GM21737 (cell line): Measurements from ENCODE around the gene ASPA.
"Not testable (repeated sequence)": the region's sequence is repeated elsewhere in the genome, so short reads cannot be mapped to it uniquely, and the experiment has no call there.

ENCODE experiments used
- ATAC-seq: cut with Tn5 transposase; IDR thresholded peaks from one replicate; pipeline ENCODE4 v1.9.1; 2021; ENCODE audit warnings: mild to moderate bottlenecking, moderate library complexity; ENCODE audit not compliant: unreplicated experiment

ASPA gene

DNA sequence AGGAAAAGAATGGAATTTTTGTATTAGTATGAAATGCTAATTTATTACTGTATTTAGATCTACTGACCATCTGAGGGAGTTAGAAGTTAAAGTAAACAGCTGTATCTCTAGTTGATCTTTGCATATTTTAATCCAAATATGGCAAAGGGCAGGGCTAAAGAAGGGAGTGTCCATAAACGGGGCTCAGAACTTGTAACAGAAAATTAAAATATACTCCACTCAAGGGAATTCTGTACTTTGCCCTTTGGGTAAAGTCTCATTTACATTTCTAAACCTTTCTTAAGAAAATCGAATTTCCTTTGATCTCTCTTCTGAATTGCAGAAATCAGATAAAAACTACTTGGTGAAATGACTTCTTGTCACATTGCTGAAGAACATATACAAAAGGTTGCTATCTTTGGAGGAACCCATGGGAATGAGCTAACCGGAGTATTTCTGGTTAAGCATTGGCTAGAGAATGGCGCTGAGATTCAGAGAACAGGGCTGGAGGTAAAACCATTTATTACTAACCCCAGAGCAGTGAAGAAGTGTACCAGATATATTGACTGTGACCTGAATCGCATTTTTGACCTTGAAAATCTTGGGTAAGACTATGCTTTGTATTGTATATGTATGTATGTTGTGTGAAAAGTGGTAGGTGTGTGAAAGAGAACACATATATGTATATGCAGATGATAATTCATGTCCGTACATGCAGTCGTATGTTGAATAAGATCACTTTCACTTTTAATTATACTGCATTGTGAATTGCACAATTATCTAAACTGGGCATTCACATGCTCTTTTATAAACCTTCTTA, at the start of gene ASPA:
Gene ASPA (plus strand): TSS at position 186 of the 799 bp plus-strand sequence. CDS start 163 bp downstream, at position 349.
- ATAC-seq = no peak

DNA sequence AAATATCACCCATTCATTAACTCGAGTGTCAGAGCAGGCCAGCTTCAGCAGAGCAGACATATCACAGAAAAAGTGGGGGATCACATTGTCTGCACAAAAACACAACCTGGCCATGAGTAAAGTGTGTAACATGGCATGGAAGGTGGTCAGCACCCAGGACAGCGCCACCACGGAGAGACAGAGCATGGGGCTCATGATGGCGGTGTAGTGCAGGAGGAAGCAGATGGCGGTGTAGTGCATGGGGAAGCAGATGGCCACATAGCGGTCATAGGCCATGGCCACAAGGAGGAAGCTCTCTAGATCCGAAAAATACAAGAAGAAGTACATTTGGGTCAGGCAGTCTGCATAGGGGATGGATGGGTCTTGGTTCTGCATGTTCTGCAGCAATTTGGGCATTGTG, 42.6 kb upstream of the ASPA start:
- ATAC-seq = not testable (repeated sequence)

DNA sequence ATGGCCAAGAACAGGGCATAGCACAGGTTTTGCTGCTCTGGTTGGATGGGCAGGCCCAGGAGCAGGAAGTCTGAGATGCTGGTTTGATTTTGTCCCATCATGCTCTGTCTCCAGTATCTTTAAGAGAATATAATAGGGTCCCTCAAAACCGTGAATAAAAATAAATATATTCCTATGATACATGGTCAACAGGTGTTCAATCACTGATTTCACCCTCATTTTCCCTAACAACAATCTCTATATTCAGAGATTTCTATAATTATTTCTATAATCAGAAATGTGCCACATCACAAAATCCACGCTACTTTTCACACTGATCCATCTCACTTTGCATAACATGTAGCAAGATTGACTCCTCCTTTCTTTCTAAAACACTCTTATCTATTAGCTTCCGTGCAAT, 42.1 kb upstream of the ASPA start, which contains the start of gene OR1E2:
Gene OR1E2 (minus strand): TSS at position 101 of the 400 bp plus-strand sequence. CDS start 0 bp downstream, at position 101.
- no peak for ATAC-seq

DNA sequence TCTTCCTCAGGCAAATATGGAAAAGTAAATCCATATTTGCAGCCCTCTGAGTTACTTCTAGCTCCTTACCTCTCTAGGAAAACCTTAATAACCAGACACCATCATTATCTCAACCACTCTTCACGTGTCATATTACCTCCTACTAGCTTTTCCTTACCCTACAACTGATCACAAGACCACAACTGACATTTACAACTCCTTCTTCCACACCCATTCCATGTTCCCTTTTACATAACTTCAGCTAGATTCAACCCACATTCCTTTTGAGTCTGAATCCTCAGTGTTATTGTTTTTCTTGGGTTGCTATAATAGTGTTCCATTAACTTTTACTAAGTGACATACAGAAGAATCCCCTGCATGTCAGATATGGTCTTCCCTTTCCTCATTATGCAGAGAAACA, 37.4 kb upstream of the ASPA start:
- no peak for ATAC-seq

DNA sequence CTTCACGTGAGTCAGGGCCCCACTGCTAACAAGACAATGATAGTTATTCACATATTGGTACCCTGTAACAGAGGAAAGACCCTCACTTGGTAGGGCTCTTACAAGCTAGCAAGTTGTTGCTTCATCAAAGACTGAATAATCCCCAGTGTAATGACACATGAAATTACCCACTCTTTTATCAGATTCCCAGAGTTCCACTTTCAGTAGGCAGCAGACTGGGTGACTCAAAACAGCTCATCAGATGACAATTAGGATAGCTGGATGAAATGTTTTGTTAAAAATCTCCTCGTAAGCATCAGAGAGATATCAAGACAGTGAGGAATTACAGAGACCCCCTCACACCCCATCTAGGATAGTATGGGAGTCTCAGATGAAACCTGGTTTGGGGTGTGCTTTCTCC, 35.3 kb upstream of the ASPA start:
- no peak for ATAC-seq

DNA sequence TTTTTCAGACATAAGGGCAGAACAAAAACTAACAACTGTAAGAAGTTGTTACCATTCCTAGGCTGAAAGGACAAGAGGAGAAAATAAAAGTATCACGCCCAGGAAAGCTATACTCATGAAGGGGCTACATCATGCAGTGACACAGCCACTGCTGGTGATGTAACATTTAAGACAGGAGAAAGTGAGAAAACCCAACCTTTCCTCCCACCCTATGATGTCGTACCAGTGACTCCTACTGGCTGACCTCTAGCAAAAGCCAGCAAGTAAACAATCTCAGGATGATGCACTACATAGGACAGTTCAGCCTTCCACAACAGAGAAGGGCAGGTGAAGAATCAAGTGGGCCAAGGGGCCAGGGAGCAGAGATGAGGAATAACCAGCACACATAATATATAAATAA, 28.2 kb upstream of the ASPA start:
- no peak for ATAC-seq

DNA sequence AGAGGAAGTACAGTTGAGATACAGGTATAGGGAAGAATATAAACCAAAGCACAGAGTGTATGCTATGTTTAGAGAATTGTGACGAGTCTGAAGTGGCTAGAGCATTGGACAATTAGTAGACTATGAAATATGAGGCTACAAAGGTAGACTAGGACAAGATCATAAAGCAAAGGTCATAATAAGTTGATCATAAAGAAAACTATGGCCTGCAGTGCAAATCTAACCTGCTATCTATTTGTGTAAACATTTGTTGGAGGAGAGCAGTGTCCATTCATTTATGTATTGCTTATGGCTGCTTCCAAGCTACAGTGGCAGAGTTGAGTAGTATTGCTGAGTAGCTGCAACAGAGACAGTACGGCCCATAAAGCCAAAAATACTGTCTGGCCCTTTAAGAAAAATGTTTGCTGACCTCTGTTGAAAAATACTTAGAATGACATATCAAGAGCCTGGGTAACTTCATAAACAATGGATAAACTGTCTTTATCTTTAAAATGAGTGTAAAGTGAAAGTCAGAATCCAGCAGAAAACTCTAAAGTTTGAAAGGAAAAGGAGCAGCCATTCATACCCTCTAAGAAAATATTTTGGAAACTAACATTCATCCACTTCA, 27.6 kb upstream of the ASPA start:
- no peak for ATAC-seq

DNA sequence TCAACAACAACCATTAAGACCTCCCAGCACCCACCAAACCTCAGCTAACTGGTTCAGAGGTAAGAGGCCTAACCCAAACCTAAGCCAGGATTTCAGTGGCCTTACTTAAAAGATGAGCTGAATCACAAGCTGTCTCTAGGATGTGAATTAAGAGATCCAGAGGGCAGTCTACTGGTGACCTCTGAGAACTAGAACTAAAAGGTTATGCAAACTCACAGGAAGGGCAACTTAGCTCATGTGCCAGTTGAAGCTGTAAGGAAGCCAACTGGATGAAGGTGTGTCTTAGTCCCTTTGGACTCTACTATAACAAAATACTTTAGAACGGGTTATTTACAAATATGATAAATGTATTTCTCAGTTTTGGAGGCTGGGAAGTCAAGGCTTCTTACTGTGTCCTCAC, 9.4 kb upstream of the ASPA start:
- not testable (repeated sequence) for ATAC-seq

DNA sequence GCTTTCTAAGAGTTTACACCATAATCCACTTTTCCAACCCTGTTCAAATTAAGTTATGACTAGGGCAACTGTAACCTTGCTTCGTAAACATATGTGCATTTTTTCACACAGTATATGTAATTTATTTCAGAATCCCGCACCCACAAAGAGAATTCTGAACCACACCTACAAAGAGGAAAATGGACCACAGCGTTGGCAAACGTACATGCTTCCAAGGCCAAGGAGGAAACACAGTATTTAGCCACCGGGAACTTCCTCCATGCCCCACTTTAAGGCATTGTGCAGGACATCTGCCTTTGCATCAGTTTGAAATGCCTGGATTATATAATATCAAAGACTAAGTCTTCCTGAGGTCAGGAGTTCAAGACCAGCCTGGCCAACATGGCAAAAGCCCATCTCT, 6.3 kb upstream of the ASPA start:
- ATAC-seq = no peak

DNA sequence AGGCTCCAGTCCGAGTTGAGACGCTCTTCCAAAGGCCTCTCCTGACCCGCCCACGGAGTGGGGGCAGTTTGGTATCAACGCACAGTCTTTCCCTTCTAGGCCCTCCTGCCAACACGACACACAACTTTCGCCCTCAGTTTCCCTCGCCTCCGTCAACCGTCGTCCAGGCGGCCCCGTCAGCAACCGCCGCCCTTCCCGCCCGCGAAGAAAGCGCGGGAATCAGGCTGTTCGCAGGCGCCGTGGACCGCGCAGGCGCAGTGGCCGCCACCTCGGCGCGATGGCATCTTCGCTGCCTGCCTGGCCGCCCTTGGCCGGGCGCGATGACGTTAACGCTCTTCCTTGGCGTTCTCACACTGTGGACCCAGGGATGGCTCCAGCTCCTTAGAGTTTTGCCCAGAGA, 4.2 kb upstream of the ASPA start, which contains the start of gene SPATA22:
Gene SPATA22 (minus strand): TSS at position 221 of the 400 bp plus-strand sequence. CDS start 2,494 bp downstream, outside the sequence.
- no peak for ATAC-seq

DNA sequence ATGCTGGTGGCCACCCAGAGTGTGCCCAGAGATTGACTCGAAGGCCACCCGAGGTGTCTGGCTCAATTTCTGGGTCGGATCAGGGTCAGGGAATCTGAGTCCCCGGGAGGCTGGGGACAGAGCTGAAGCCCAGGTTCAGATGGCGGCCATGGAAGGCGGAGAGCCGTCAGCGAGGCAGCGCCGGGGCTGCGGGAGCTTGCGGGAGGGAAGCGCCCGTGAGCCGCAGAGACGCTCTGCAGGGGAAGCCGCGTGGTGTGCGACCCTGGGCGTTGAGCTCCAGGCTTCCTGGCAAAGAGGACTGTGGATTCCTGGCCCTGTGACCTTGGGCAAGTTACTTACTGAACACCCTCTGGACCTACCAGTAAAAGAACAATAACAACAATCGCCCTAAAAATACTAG, 3.7 kb upstream of the ASPA start:
- no peak for ATAC-seq

DNA sequence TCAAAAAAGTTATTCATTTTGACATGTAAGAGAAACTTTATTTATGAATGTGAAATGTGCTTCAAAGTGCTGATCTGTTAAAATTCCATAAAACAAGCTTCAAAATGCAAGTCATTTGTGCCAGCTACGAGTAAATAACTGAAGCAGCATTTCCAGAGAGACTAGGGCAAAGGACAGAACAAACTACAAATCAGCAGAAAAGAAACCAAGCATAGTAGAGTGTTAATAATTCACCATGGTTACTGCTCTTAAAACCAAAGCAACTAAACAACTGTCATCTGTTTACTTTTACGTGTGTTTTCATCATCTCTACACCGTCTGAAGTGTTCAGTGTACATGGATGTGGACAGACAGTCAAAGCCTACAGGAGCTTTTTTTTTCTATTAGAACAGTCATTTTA, 1.6 kb upstream of the ASPA start:
- no peak for ATAC-seq

DNA sequence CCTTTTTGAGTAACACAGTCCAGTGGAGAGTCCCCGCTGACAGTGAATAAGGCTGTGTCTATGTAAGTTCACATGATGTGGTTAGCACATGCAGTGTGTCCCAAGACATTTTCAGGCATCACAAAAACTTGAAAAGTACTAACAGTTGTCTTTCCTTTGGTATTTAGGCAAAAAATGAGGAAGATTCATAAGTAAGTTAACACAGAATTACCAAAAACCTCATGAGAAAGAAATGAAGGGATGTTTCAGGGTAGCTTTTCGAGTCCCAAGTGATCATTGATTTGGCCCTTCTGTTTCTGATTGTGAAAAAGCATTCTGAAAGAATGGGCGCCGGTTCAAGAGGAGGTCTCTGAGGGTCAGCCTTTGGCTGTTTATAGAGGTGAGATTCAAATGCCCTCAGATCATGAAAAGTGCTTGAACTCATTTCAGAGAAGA, 529 bp upstream of the ASPA start:
- ATAC-seq = no peak

DNA sequence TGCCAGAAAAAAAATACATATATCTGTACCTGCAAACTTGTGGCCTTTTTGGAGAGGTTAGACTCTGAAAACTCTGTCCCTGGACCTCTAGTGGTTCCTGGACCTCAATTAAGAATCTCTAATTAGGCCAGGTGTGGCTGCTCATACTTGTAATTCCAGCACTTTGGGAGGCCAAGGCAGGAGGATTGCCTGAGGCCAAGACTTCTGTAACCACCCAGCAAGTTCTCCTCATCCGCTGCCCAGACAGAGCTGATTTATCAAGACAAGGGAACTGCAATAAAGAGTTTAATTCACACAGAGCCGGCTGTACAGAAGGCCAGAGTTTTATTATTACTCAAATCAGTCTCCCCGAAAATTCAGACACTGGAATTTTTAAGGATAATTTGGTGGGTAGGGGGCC, 4.2 kb downstream of the ASPA start:
- no peak for ATAC-seq

DNA sequence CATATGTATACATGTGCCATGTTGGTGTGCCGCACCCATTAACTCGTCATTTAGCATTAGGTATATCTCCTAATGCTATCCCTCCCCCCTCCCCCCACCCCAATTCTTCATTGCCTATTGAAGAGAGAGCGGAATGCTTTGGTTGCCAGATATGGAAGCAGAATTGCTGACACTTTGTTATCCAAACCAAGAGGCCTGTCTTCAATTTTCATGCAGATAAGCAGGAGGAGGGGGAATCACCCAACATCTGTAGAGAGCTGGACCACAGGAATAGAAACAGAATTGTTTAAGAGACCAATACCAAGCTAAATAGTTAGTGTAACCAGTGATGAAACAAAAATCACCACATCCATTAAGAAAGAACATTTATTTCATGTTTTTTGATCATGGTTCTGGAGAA, 7.1 kb downstream of the ASPA start:
- no peak for ATAC-seq

DNA sequence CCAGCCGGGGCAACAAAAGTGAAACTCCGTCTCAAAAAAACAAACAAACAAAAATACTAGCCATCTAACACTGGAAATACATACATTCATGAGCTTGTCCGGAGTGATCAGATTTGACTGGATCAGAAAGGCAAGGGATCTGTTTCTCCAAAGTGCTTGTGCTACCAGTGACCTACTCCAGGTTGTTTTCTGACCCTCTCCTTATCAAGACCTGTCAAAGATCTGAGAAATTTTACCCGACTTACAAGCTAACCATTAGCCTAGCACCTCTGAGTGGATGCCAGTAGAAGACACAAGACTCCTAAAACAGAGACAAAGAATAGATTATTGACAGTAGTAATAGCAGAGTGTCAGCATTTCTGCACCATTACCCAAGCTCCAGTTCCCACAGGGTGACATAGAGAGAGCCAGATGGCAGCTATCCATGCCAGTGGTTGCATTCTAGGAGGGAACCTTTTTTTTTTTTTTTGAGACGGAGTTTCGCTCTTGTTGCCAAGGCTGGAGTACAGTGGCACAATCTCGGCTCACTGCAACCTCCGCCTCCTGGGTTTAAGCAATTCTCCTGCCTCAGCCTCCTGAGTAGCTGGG, 9.8 kb downstream of the ASPA start:
- no peak for ATAC-seq

DNA sequence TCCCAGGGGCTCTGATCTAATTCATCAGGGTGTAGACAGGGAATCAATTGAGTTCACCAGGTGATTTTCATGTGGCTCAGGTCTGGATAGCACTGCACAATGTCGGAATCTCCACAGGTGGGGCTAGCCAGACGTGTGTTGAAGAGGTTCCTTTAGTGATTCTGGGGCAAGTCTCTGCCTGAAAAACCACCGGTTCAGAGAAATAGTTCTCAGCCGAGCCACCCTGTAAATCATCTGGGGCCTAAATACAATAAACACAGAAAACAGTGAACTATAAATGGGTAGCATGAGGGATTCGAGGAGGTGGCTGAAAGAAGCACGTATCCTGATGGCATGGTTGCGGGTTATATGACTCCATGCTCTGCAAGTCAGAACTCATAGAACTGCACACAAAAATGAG, 21.3 kb downstream of the ASPA start:
- no peak for ATAC-seq

DNA sequence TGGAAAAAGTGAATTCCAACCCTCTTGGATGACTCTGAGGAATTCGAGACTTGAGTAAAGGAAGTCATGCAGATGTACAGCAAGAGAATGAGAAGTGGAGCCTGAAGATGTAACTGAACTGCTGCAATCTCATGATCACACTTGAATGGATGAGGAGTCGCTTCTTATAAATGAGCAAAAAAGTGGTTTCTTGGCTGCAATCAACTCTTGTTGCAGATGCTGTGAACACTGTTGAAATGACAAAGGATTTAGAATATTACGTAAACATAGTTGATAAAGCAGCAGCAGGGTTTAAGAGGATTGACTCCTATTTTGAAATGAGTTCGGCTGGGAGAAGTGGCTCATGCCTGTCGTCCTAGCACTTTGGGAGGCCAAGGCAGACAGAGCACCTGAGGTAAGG, 25.5 kb downstream of the ASPA start:
- ATAC-seq = no peak

DNA sequence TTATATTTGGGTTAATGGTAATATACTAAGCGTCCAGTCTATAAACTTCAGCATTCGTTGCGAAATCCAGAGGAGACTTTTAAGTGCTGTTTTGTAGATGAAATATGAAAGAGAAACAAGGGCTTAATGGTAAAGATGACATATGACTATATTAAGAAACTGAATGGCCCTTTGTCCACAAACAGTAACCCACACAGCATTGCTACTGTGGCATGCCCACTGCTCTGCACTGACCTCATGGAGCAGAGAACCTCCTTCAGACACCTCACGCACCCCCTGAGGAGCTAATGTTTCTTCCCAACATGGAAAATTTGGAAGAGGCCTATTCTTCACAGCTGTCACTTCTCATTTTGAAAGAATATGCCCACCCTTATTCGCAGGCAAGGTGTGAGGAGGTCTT, 26.7 kb downstream of the ASPA start:
- ATAC-seq = no peak

DNA sequence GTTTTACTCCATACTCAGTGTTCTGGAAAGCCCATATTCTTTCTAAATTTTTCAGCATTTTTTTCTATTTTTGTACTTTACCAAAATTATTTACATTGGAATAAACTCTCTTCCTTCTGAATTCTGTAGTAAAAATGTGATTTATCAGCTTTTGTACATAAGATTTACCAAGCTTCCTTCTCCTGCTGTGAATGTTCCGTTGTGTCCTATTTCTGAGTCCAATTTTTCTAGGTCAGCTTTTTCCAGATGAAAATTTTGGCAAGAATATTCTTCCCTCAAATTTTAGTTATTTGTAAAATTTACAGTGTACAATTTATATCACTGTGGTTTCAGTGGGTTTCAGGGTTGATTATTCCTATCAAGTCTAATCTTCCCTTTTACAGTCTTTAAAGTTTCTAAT, 27.5 kb downstream of the ASPA start:
- no peak for ATAC-seq

DNA sequence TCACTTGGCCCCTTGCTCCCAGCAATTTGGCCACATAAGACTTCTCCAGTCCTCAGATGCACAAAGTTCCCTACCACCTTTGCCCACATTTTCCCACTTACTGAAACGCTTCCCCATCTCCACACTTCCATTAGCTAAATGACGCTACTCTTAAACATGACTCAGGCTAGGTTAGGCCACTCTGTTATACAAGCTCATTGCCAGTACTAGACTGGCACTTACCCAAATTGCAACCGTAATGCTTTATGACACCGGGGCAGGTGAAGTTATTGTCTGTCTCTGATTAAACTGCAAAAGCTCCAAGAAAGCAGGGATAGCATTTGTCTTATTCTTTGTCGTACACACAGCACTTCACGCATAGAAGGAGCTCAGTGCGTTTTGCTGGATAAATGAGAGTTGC, 29.2 kb downstream of the ASPA start:
- ATAC-seq = no peak

DNA sequence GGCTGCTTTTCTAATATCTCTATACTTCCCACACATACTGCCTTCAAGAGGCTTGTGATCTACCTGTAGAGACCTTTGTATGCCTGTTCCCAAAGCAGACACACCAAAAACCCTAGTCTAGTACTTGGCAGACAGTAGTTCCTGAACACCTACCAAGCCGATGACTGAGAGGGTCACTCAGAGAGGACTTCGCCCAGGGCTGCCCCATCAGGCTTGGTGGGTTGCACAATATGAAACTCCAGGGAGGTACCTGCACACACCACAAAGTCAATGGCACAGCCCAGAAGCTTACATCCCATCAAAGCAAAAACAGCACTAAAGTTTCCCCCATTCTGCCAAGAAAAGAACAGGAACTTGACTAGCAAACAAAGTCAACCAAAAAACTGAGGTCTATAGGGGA, 30.3 kb downstream of the ASPA start:
- ATAC-seq = no peak
